Activated CD4-positive, alpha-beta T cell treated with anti-CD3 and anti-CD28 coated beads, Interleukin-2, Interleukin-4, amounts not matched to agents 100 ng/mL and 50 ng/mL, durations not matched to agents 16 hours and 8 hours (primary cell): ENCODE data around the gene PCDH11Y.
"Not testable (repeated sequence)": the region's sequence is repeated elsewhere in the genome, so short reads cannot be mapped to it uniquely, and the experiment has no call there.

Source experiments
- DNase-seq: peaks from one replicate; pipeline ENCODE4 v3.0.0-alpha.2; 2020; ENCODE audit warnings: low spot score

Gene PCDH11Y, protein sequence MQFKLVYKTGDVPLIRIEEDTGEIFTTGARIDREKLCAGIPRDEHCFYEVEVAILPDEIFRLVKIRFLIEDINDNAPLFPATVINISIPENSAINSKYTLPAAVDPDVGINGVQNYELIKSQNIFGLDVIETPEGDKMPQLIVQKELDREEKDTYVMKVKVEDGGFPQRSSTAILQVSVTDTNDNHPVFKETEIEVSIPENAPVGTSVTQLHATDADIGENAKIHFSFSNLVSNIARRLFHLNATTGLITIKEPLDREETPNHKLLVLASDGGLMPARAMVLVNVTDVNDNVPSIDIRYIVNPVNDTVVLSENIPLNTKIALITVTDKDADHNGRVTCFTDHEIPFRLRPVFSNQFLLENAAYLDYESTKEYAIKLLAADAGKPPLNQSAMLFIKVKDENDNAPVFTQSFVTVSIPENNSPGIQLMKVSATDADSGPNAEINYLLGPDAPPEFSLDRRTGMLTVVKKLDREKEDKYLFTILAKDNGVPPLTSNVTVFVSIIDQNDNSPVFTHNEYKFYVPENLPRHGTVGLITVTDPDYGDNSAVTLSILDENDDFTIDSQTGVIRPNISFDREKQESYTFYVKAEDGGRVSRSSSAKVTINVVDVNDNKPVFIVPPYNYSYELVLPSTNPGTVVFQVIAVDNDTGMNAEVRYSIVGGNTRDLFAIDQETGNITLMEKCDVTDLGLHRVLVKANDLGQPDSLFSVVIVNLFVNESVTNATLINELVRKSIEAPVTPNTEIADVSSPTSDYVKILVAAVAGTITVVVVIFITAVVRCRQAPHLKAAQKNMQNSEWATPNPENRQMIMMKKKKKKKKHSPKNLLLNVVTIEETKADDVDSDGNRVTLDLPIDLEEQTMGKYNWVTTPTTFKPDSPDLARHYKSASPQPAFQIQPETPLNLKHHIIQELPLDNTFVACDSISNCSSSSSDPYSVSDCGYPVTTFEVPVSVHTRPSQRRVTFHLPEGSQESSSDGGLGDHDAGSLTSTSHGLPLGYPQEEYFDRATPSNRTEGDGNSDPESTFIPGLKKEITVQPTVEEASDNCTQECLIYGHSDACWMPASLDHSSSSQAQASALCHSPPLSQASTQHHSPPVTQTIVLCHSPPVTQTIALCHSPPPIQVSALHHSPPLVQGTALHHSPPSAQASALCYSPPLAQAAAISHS (N-terminal part only)

DNA sequence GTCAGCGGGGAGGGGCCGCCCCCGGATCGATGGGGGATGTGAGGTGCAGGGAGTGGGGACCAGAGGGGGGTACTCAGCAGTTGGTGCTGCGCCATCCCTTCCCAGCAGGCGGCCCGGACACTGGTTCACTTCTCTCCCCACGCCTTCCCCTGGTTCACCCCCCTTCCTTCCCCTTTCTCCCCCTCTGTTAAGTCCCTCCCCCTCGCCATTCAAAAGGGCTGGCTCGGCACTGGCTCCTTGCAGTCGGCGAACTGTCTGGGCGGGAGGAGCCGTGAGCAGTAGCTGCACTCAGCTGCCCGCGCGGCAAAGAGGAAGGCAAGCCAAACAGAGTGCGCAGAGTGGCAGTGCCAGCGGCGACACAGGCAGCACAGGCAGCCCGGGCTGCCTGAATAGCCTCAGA, at the start of gene PCDH11Y:
TSS of gene PCDH11Y (plus strand) at position 240 of the 400 bp plus-strand sequence. CDS start 56,804 bp downstream, outside the sequence.
- DNase-seq = not testable (repeated sequence)

DNA sequence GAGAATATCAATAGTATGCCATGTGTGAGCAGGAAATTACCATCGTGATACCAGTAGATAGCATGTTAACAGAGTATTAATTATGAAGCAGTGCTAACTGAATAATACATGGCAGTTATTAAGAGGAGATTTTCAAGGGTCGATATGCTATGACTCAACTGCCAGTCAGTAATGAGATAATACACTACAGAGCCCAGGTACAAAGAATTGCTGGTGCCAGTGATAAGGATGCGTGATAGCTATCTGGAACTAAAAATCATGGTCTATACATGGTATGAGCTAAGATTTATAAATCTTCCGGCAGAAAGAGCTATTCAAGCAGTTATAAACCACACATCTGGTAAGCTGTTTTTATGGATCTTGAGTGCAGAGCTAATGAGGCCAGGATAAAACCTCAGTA, 32.2 kb upstream of the PCDH11Y start:
- not testable (repeated sequence) for DNase-seq

DNA sequence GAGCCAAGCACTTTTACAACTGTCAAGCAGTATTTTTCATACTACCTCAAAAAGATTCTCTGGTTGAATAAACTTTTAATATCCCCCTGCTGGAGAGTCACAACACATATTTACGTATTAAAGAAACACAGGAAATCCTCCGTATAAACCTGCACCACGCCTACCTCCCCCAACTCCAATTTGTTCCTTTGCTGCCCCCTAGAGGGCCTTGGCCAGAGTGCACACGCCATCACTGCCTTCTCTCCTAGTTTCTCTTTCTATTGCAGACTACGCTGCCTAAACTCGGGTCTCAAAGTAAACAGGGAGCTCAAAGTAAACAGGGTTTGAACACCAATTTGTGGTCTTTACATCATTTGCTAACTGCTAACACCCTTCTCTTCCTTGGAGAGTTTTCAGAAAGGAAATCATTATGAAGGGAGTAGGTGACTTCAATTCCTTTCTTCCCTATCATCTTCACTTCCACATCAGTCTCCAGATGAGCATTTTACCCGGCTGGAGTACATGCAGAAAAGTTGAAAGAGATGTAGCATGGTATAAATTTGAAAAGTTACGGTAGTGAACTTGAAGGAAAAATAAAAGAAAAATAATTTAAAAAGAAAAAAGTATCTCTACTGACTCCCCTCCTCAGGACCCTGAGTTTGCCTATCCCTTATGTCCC, 8.2 kb upstream of the PCDH11Y start:
- DNase-seq = not testable (repeated sequence)

DNA sequence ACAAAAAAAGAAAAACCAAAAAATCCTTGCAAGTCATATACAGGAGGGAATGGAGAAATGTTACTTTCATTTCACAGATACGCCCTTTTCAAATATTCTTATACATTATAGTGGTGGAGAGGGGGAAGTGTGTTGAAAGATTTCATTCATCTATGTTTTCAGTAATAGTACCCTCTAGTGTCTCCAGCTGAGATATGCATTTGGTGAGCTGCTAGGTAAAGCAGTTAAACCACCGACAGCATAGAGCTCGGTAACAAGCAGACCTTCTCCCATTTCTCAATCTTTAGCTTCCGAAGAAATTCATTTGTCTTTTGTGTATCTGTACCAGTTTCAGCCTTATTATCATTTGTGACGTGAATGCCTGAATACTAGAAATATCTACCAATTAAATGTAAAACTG, 5.2 kb upstream of the PCDH11Y start:
- DNase-seq = not testable (repeated sequence)

DNA sequence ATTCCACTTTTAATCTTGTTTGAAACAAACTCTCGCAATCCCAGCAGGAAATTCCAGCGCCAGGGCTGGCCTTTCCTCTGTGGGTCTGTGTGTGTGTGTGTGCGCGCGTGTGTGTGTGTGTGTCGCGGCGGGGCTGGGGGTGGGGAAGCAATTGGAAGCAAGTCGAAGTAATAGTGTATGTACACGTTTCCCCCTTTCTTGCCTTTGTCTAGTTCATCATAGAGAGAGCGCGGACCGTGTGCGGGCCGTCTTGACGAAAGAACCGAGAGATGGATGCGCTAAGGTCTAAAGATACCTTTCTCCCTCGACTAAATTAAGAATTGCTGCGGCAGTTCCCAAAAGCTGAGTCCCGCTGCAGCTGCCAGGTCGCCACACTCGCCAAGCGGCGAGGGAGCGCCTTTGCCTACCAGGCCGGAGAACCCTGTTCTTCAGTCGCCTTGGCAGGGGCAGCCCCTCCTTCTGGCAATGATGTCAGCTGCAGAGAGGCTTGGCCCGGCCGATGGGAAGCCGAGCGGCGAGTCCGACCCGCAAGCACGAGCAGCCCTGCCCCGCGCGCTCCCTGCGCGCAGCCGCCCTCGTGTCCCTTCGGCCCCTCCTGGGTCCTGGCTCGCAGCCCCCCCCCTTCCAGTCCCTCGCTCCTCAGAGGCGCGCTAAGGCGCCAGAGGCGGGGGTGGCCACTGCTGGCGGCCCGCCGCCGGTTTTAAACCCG, 2.5 kb downstream of the PCDH11Y start:
- DNase-seq = not testable (repeated sequence)

DNA sequence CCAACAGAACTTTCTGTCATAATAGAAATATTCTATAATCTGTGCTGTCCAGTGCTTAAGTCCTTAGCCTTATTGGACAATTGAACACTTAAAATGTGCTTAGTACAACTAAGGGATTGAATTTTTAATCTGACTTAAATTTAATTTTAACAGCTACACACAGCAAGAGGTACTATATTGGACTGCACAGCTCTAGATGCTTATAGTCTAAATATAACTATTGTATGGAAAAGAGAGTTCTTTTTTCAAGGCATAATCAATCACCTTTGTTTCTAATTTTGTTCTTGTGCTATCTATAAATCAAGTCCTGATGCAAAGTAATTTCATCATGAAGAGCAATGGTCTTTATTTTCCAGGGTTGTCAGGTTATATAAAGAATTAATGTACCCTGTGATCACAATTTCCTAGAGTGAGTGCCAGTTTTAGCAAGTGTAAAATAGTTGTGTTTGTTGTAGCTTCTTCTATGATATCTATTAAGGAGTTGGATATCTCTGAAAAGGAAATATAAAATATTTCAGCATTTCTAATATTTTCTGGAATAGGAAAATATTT, 39.0 kb downstream of the PCDH11Y start:
- not testable (repeated sequence) for DNase-seq

DNA sequence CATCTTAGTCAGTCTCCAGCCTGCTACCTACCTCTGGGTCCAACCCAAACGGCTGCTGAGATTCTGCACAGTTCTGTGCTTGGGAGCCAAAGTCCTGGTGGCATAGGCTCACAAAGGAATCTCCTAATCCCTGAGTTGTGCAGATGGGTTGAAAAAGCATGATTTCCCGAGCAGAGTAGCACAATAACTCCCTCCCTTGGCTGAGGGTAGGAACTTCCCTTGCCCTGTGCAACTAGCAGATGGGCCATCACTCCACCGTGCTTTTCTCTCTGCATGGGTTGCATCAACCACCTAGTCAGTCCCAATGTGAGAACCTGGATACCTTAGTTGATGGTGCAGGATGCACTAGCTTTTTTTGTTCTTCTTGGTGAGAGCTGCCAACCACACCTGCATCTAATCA, 82.9 kb downstream of the PCDH11Y start:
- not testable (repeated sequence) for DNase-seq

DNA sequence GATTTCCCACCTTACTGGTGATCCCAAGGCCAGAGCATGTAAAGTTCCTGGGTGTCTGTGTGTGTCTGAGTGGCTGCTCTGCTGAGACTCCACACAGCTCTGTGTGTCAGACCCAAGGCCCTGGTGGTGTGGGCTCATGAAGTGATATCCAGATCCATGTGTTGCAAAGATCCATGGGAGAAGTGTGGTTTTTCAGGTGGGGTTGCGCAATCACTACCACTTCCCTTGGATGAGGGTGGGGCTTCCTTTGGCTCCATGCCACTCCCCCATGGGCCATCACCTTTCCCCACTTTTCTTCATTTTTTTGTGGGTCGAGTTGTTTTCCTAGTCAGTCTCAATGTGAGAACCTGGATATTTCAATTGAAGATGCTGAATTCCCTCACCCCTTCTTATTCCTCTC, 182.9 kb downstream of the PCDH11Y start:
- DNase-seq = not testable (repeated sequence)

DNA sequence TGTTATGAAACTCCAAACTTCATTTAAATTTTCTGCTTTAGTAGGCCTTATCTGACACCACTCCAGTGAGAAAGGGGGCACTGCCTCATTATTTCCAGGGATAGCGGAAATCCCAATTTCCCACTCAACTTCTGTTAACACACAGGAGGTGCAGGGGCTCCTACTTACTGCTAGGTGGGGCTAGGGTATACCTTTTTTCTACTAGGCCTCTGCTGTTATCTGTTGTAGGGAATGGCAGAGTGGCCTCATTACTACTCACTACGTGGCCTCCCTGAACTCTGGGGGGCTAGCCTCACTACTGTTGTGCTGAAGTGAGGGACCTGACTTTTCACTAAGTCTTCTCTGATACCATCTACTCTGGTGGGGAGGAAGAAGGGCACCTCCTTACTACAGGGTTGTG, 215.0 kb downstream of the PCDH11Y start:
- not testable (repeated sequence) for DNase-seq

DNA sequence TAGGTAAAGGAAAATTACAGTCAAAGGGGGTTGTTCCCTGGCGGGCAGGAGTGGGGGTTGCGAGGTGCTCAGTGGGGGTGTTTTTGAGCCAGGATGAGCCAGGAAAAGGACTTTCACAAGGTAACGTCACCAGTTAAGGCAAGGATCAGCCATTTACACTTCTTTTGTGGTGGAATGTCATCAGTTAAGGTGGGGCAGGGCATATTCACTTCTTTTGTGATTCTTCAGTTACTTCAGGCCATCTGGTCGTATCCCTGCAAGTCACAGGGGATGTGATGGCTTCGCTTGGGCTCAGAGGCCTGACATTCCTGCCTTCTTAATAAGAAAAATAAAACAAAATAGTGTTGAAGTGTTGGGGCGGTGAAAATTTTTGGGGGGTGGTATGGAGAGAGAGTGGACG, 324.8 kb downstream of the PCDH11Y start:
- DNase-seq = not testable (repeated sequence)

DNA sequence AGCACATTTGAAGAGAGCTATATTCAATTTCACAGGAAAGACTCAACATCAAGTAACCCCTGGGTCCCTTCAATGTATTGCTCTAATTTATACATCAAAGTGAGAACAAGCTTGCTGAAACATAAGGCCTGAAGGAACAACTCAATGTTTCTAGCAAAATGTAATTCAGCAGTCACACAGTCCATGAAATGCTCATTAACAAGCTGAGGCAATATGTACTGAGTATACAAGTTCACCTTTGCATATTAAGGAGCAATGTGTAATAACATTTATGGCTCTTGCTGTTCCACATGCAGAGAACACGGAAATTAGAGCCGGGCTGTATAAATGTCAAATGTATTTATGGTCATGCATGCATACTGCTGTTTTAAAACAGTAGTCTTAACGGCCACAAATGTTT, 342.1 kb downstream of the PCDH11Y start:
- DNase-seq = not testable (repeated sequence)

DNA sequence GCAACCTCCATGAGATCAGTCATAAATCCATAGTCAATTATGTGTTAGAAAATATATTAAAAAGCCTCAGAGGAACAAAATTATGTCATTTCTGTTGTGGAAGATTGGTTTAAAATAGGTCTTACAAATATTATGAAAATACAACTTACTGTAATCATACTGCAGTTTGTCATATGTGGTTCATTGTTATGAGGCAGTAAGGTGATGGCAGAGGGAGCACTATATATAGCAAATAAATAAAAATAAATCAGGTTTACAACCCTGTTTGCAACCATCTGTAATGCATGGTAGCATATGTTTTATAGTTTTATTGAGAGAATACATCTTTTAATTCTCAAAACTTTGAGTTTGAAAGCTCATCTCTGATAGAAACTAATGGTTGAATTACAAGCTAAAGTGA, 543.6 kb downstream of the PCDH11Y start:
- not testable (repeated sequence) for DNase-seq

DNA sequence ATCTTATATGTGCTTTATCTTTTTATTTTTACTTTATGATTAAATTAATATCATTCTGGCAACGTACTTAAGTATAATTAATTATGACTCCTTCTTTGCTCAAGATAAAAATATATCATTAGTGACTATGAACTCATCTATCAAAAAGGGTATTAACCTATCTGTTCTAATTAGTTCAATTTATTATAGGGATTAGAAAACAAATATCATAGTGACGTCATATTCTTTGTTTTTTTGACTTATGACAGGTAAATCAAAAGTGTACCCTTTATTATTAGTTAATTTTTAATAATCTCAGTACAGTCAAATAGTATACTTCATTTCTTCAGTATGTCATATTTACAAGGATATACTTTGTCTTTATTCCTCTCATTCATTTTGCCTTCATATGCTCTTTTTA, 638.5 kb downstream of the PCDH11Y start:
- DNase-seq = not testable (repeated sequence)

DNA sequence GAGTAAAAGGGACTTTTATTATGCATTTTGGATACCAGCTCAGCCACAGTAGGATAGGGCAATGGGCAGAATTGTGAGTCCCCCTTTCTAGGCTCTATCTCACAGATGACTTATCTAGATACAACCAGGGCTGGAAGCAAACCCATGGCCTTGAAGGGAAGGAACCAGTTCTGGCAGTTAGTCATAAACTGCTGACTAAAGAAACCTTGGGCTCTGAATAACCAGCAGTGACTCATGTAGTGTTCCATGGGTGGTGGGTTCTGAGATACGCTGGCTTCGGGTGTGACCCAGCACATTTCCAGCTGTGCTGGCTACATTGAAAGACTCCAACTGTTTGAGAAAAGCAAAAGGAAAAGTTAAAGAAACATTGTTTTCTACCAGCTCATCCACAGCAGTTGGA, 679.2 kb downstream of the PCDH11Y start:
- DNase-seq = not testable (repeated sequence)

DNA sequence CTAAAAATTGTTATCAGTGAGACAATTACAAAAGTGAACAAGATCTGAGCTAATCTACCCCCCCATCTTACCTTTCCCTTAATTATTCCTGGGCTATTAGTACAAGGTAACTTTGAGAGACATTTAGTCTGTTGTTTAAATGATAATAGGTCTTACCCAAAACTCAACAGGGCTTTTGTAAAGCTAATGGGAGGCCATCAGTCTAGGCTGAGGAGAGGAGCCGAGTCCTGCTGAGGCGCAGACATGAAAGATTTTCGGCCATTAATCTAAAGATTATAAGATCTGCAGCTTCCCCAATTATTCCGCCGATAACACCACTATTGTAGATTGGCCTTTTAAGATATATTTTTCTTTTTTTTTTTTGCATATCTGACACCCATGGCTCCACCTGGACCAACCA, 708.6 kb downstream of the PCDH11Y start:
- not testable (repeated sequence) for DNase-seq

DNA sequence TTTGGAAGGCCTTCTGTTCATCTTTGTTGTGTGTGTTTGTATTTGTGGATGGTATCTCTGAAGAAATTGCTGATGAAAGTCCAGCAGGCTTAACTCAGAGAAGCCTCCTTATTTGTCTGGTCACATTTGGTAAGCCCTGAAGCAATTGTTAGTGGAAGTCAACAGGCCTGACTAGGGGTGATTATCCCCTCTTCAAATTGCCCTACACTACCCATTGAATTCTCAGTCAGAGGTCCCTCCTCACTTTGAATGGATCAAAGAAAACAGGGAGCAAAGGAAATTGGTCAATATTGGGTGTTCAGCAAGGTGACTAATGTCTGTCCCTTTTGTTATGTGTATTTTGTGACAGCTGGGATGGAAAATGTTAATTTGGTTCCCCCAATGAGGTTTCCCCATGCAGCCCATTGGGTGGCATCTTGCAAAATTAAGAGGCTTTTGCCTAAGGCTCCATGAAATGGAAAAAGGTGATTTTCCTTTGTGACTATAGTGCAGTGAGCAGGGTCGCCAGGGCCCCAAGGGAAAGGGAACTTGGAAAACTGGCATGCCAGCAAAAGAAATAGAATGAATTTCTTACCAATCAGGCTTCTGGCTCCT, 709.8 kb downstream of the PCDH11Y start:
- DNase-seq = not testable (repeated sequence)

DNA sequence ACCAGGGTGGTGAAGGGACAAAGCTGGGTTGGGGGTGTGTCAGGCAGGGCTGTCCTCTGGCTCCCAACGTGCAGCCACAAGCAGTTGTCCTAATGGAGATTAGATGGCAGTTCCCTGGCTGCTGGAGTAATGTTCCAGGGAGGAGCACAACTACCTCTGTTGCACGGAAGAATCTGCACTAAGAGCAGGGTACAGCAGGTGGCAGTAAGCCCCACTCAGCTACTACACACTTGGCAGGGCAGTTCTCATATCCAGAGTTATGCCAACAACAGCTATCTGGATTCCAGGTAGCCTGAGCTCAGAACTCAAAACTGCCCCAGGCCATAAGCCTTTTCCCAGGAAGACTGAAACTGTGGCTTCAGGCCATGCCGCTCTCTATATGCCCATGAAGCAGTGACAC, 761.3 kb downstream of the PCDH11Y start:
- DNase-seq = not testable (repeated sequence)

DNA sequence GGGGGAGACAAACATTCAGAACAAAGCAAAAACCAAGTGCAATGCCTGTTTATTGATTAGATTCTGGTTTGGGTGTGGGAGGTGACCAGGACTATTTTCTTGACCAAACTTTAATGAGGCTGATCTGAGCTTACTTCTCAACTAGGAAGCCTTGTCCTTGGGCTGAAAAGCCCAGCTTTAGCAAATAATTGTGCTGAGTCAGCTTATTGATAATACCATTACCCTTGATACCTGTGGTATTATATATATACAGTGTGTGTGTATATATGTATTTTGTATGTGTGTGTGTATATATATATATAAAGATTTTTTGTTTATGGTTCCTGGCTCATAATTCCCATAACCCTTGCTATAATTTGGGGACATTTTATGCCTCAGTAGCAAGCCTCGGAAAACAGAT, 776.4 kb downstream of the PCDH11Y start:
- not testable (repeated sequence) for DNase-seq
